Measurements from ENCODE around the gene CYB5R3.
"Not testable (repeated sequence)": the region's sequence is repeated elsewhere in the genome, so short reads cannot be mapped to it uniquely, and the experiment has no call there.

Gene CYB5R3

DNA sequence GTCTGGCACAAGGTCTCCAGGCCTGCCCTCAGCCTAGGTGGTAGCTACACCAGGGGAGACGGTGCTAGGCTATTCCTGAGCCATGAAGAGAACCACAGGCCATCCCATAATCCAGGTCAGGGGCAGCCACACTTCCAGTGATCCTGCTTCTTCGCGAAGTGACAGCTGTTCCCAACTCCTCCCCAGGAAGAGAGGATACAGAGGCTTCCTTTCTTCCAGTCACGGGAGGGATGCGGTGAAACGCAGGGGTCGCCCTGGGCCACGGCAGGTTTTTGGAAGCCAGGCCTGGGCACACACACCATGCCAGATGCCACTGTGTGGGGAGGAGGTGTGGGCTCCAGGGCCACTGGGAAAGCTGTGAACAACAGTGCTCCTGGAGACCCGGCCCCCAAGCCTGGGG lies 72.1 kb downstream of the CYB5R3 start:
- DNase-seq (ENCODE audit: insufficient read length, low spot score); FAIRE-seq: not testable (repeated sequence)

GRCh38 chr22:42575996-42576574 lies 73.1 kb downstream of the CYB5R3 start:
- not testable (repeated sequence) for FAIRE-seq; DNase-seq (ENCODE audit: insufficient read length, low spot score)

DNA sequence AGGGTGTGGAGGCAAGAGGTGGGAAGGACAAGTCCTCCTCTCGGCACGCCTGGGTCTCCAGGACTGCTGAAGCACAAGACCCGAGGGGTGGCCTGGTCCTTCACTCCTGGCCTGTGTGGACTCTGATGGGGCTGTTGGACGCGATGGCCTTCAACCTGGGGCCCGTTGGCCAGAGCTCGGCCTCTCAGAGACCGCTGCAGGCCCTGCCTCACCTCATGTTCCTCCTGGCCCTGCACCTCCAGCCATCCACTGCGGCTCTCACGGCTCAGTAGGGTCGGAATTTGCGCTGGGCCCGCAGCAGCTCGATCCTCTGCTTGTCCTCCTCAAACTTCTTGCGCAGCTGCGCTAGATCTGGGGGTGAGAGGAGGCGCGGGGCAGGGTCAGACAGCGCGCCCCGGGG lies 74.7 kb downstream of the CYB5R3 start:
- DNase-seq (ENCODE audit: insufficient read length, low spot score); FAIRE-seq: not testable (repeated sequence)

- FAIRE-seq; DNase-seq (ENCODE audit: insufficient read length, low spot score): not testable (repeated sequence)
Measured at GRCh38 chr22:42574046-42574445, 75.1 kb downstream of the CYB5R3 start.

GRCh38 chr22:42571068-42571467 lies 78.1 kb downstream of the CYB5R3 start:
- DNase-seq (ENCODE audit: insufficient read length, low spot score); FAIRE-seq: not testable (repeated sequence)

DNA sequence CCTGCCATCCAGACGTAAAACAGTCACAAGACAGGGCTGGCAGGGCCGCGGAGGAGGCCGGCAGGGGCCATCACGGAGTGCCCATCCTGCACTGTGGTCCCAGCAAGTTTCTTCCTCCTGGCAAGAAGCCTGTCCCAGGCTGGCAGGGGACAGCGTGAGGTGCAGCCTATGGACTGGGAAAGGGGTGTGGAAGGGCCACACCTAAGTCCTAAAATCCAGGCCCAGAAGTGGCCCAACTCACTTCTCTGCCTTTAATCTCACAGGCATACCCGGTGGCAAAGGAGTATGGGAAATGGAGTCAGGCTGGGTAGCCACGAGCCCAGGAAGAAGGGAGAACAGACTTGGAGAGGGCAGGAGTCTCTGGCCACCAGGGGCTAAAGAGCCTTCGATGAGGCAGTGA lies 78.6 kb downstream of the CYB5R3 start:
- not testable (repeated sequence) for FAIRE-seq; DNase-seq (ENCODE audit: insufficient read length, low spot score)

DNA sequence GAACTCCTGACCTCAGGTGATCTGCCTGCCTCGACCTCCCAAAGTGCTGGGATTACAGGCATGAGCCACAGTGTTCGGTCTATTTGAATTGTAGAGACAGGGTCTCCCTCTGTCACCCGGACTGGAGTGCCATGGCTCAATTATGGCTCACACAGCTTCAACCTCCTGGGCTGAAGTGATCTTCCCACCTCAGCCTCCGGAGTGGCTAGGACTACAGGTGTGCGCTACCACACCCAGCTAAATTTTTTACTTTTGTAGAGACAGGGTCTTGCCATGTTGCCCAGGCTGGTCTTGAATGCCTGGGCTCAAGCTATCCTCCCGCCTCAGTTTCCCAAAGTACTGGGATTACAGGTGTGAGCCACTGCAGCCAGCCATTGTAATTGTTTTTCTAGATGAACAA lies 81.2 kb downstream of the CYB5R3 start:
- not testable (repeated sequence) for DNase-seq (ENCODE audit: insufficient read length, low spot score); FAIRE-seq
